GM12801 (cell line): ENCODE measurements around the gene PLPP4.

Experiments used
- CTCF ChIP-seq: IDR thresholded peaks from one replicate; pipeline ENCODE4 v1.5.1; 2011; ENCODE audit warnings: control low read depth; ENCODE audit not compliant: insufficient read length; ENCODE audit errors: extremely low read depth

The PLPP4 gene

GRCh38 chr10:120508966-120509365 lies 51.9 kb downstream of the PLPP4 start:
- TF ChIP-seq CTCF: no peak

- no peak for TF ChIP-seq CTCF
Observed at GRCh38 chr10:120511165-120511564, 54.1 kb downstream of the PLPP4 start.

GRCh38 chr10:120513307-120513796 lies 56.3 kb downstream of the PLPP4 start:
- TF ChIP-seq CTCF: no peak

- no peak for TF ChIP-seq CTCF
Observed at GRCh38 chr10:120514035-120514620, 57.1 kb downstream of the PLPP4 start.

- TF ChIP-seq CTCF: no peak
Observed at GRCh38 chr10:120514959-120515358, 57.9 kb downstream of the PLPP4 start.

GRCh38 chr10:120515741-120516140 lies 58.7 kb downstream of the PLPP4 start:
- no peak for TF ChIP-seq CTCF

GRCh38 chr10:120516426-120516825 lies 59.4 kb downstream of the PLPP4 start:
- TF ChIP-seq CTCF: no peak
